ENCODE results near the gene SH3BP2. TPM values are rescaled to one million over a fixed set of nuclear protein-coding genes. Genes with fewer than 3 reads are reported as not detected.
A peak's percentile ranks its signal among the peaks of the same experiment; 100 is the strongest.

SH3BP2 gene
- total and polyA plus RNA-seq, 9 donors = 5.3 to 46.9 (median 22.7) TPM

DNA sequence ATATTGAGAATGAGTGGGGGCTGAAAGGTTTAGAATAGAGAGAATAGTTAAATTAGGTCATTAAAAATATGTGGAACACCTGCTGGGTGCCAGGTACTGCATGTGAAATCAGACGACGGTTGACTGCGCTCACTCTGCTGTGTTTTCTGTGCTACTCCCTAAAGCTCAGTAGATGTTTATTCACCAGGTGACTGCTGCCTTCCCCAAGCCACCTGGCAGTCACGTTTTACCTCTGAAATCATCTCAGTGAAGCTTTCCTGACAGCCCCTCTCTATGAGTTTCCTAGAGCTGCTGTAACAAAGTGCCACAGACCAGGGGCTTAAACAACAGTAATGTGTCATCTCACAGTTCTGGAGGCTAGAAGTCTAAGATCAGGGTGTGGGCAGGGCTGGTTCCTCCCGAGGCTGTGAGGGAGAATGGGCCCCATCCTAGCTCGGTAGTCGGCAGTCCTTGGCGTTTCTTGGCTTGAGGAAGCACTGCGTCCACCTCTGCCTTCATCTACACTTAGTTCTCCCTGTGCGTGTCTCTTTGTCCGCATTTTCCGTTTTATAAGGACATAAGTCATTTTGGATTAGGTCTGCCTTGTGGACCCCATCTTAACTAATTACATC, 76.1 kb downstream of the SH3BP2 start:
- intact Hi-C loops (cut with DNase I) = loop anchor here in 1 of 4 donors (10.0 kb wide), 1 partner anchor 46 kb away; no protein-coding TSS in a partner anchor
- WGBS, 3 donors = 40 to 48% (median 46%) methylated on average over 12 of the region's 12 CpGs
- no peak for DNase-seq
- Histone ChIP-seq H3K9me3 (no peaks in the 10 kb centered on the region), H3K4me1 (ENCODE audit: insufficient read depth) (peaks cover 36% of the 10 kb centered on the region), H3K36me3 (no peaks in the 10 kb centered on the region), H3K4me3 (no peak overlapping the region), H3K27me3 (no peaks in the 10 kb centered on the region), H3K27ac (peak overlapping the region; percentile 42 to 56)
- TF ChIP-seq POLR2A (IDR thresholded peaks at IDR 0.05) (no peak), EP300 (IDR thresholded peaks at IDR 0.05) (no peak)
- TF ChIP-seq, protein P1, sequence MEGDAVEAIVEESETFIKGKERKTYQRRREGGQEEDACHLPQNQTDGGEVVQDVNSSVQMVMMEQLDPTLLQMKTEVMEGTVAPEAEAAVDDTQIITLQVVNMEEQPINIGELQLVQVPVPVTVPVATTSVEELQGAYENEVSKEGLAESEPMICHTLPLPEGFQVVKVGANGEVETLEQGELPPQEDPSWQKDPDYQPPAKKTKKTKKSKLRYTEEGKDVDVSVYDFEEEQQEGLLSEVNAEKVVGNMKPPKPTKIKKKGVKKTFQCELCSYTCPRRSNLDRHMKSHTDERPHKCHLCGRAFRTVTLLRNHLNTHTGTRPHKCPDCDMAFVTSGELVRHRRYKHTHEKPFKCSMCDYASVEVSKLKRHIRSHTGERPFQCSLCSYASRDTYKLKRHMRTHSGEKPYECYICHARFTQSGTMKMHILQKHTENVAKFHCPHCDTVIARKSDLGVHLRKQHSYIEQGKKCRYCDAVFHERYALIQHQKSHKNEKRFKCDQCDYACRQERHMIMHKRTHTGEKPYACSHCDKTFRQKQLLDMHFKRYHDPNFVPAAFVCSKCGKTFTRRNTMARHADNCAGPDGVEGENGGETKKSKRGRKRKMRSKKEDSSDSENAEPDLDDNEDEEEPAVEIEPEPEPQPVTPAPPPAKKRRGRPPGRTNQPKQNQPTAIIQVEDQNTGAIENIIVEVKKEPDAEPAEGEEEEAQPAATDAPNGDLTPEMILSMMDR (IDR thresholded peaks at IDR 0.05) = no peak

DNA sequence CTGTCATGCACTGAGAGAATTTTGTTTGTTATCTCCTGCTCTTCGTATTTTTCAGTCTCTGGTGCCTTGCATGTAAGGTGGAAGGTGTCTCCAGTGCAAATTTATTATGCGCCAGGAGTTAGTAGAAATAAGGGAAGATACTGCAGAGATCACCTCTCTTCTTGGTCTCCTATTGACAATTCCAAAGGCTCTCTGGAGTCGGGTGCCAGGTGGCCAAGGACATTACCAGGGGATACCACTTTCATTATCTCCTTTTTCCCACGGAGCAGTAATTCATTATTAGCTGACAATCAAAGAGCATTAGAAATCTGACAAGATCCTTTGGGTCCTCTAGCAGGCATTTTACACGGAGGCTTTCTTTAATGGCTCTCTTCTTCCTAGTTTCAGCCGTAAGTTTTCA, 76.8 kb downstream of the SH3BP2 start:
- 28 to 31% (median 31%) methylated on average over 6 of the region's 6 CpGs for WGBS, 3 donors

DNA sequence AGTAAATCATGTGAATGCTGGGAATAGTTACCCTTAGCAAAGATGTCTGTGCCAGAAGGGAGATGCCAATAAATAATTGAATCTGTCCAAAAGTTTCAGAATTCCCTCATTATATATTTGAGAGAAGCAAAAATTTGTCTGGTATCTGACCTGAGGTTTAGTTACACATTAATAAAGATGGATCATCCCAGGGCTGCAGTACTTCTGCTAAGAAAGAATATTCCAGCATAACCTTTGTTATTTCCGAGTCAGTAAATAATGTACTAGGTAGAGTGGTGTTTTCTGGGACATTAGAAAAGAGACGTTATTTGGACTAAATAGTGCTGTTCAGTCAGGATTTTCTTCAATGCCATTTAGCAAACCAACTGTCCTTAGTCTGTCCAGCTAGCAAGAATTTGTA, 77.2 kb downstream of the SH3BP2 start:
- peaks cover 36% of the 10 kb centered on the region for H3K4me1 ChIP-seq (ENCODE audit: insufficient read depth)
- intact Hi-C loops (cut with DNase I) = no loop called here
- WGBS, 3 donors = 35 to 43% (median 36%) methylated on average over 2 of the region's 2 CpGs

More for the DNA sequence above, 76.8 kb downstream of the SH3BP2 start:
- Histone ChIP-seq H3K9me3 (no peaks in the 10 kb centered on the region), H3K36me3 (no peaks in the 10 kb centered on the region), H3K27ac (peak overlapping the region in 1 of 2 donors; percentile 56), H3K4me3 (no peak overlapping the region), H3K27me3 (no peaks in the 10 kb centered on the region), H3K4me1 (ENCODE audit: insufficient read depth) (peaks cover 35% of the 10 kb centered on the region)
- intact Hi-C loops (cut with DNase I) = loop anchor here in 1 of 4 donors (10.0 kb wide), 1 partner anchor 45 kb away; no protein-coding TSS in a partner anchor
- TF ChIP-seq EP300 (IDR thresholded peaks at IDR 0.05) (no peak), POLR2A (IDR thresholded peaks at IDR 0.05) (no peak)
- TF ChIP-seq, protein P1 (IDR thresholded peaks at IDR 0.05) = no peak
- DNase-seq = no peak

DNA sequence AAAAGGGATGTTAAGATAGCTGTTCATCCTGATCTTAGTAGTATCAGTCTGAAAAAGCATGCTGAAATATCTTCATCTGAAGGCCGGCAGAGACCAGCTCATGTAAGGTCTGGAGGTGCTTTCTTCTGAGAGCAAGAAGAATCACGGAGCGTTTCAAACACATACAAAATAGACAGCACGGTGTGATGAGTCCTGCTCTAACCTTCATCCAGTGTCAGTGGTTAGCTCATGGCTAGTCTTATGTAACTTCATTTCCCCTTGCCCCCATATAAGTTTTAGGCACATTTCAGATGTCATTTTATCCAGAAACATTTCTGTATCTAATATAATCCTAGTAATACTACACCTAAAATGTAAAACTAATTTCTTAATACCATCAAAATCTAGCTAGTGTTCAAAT, 78.6 kb downstream of the SH3BP2 start:
- intact Hi-C loops (cut with DNase I) = no loop called here
- WGBS, 3 donors = 88 to 90% (median 88%) methylated on average over 4 of the region's 4 CpGs

More for the DNA sequence above, 77.2 kb downstream of the SH3BP2 start:
- Histone ChIP-seq H3K27ac (peak overlapping the region in 1 of 2 donors; percentile 56), H3K4me3 (no peak overlapping the region), H3K27me3 (no peaks in the 10 kb centered on the region), H3K9me3 (no peaks in the 10 kb centered on the region), H3K36me3 (no peaks in the 10 kb centered on the region)
- no peak for TF ChIP-seq POLR2A (IDR thresholded peaks at IDR 0.05)
- no peak for TF ChIP-seq EP300 (IDR thresholded peaks at IDR 0.05)
- TF ChIP-seq, protein P1 (IDR thresholded peaks at IDR 0.05) = no peak
- DNase-seq = no peak

More for the DNA sequence above, 78.6 kb downstream of the SH3BP2 start:
- no peaks in the 10 kb centered on the region for H3K27me3 ChIP-seq
- DNase-seq = no peak
- no peaks in the 10 kb centered on the region for H3K36me3 ChIP-seq
- no peaks in the 10 kb centered on the region for H3K9me3 ChIP-seq
- no peak overlapping the region for H3K4me3 ChIP-seq
- no peak overlapping the region for H3K27ac ChIP-seq
- peaks cover 34% of the 10 kb centered on the region for H3K4me1 ChIP-seq (ENCODE audit: insufficient read depth)
- TF ChIP-seq EP300 (IDR thresholded peaks at IDR 0.05) (no peak), POLR2A (IDR thresholded peaks at IDR 0.05) (no peak)
- TF ChIP-seq, protein P1 (IDR thresholded peaks at IDR 0.05) = no peak
